Measurements from ENCODE around the gene IFIT3. TPM values are rescaled to one million over a fixed set of nuclear protein-coding genes. Genes with fewer than 3 reads are reported as not detected.

IFIT3 gene
- total and polyA plus RNA-seq, 7 donors, result 4.9 to 36.1 (median 9.4) TPM

DNA sequence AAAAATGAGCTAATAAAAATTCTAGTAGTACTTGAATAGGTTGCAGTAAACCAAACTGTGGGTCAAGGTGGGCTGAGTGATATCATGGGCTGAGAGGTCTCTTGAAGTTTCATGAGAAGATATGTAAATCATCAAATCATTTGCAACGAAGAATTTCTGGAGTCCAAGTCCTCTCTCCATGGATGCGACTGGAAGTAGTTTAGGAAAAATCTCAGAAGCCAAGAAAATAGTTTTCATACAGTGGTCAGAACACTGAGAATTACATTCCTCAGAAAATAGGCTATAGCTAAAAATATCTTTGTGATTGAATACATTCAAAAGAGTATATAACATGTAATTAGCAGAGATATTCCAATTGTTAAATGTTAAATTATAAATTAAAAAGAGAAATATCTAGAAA is 61.0 kb downstream of the IFIT3 start:
- no peaks in the 10 kb centered on the region for H3K9me3 ChIP-seq
- 75 to 85% methylated on average over 2 of the region's 2 CpGs for WGBS, 2 donors
- TF ChIP-seq, protein P1, sequence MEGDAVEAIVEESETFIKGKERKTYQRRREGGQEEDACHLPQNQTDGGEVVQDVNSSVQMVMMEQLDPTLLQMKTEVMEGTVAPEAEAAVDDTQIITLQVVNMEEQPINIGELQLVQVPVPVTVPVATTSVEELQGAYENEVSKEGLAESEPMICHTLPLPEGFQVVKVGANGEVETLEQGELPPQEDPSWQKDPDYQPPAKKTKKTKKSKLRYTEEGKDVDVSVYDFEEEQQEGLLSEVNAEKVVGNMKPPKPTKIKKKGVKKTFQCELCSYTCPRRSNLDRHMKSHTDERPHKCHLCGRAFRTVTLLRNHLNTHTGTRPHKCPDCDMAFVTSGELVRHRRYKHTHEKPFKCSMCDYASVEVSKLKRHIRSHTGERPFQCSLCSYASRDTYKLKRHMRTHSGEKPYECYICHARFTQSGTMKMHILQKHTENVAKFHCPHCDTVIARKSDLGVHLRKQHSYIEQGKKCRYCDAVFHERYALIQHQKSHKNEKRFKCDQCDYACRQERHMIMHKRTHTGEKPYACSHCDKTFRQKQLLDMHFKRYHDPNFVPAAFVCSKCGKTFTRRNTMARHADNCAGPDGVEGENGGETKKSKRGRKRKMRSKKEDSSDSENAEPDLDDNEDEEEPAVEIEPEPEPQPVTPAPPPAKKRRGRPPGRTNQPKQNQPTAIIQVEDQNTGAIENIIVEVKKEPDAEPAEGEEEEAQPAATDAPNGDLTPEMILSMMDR (IDR thresholded peaks at IDR 0.05), result no peak
- no peak for TF ChIP-seq POLR2A (IDR thresholded peaks at IDR 0.05)
- no peak for TF ChIP-seq EP300 (IDR thresholded peaks at IDR 0.05)
- TF ChIP-seq POLR2AphosphoS5 (IDR thresholded peaks at IDR 0.05), result no peak
- no peak for DNase-seq
- H3K36me3 ChIP-seq, result no peaks in the 10 kb centered on the region
- peak overlapping the region in 1 of 4 donors; percentile 19 for H3K27ac ChIP-seq
- H3K4me3 ChIP-seq, result no peak overlapping the region
- H3K27me3 ChIP-seq, result no peaks in the 10 kb centered on the region
- intact Hi-C loops (cut with DNase I), result no loop called here
- H3K4me1 ChIP-seq, result peaks cover 0 to 35% (median 31%) of the 10 kb centered on the region in 4 donors

DNA sequence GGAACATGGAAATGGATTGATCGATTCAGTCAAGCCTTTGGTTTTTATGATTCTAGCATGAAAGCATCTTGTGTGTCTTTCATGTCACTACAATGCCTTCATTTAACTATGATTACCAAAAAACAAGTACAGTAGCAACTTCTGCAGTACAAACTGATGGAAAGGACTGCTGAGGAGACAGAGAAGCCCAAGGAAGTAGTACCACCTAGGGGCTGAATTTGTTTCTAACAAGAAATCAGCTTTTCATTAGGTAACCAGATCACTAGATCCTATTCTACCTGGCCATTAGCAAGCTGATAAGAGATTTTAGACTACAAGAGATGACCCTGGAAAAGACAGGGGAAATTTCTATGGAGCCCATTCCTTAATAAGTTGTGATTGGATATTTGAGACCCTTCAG is 61.5 kb downstream of the IFIT3 start:
- 79 to 94% methylated on average over 1 of the region's 1 CpG for WGBS, 2 donors
- no peak for DNase-seq
- no peak for TF ChIP-seq POLR2AphosphoS5 (IDR thresholded peaks at IDR 0.05)
- TF ChIP-seq EP300 (IDR thresholded peaks at IDR 0.05), result no peak
- TF ChIP-seq, protein P1 (IDR thresholded peaks at IDR 0.05), result peak in 3 of 4 experiments; percentile 32 to 44 (median 36)
- Histone ChIP-seq H3K27ac (peak overlapping the region in 2 of 4 donors; percentile 16 to 19), H3K36me3 (no peaks in the 10 kb centered on the region), H3K27me3 (no peaks in the 10 kb centered on the region), H3K4me1 (peaks cover 0 to 39% (median 35%) of the 10 kb centered on the region in 4 donors), H3K9me3 (no peaks in the 10 kb centered on the region), H3K4me3 (no peak overlapping the region)
- intact Hi-C loops (cut with DNase I), result no loop called here

Other genes with a start within 250 kb of the IFIT3 start
- gene CH25H, start 120.7 kb upstream of the IFIT3 start, total RNA-seq, result 1 to 10 TPM in 3 of 4 donors, not detected in 1; 1.4 to 6.7 (median 2.1) TPM
- gene CH25H, start 120.7 kb upstream of the IFIT3 start, polyA plus RNA-seq, result 1 to 10 TPM in 1 of 3 donors, under 1 TPM in 1, not detected in 1; 0.60 to 3.2 TPM
- gene LIPA, start 76.2 kb upstream of the IFIT3 start, total RNA-seq, result 10 to 100 TPM; 23.1 to 35.7 (median 31.4) TPM
- gene LIPA, start 76.2 kb upstream of the IFIT3 start, polyA plus RNA-seq, result 100 to 1,000 TPM in 1 of 3 donors, 10 to 100 TPM in 2; 31.2 to 240 (median 37.6) TPM
- 1 to 10 TPM; 2.0 to 6.8 (median 3.2) TPM for gene IFIT2, start 26.0 kb upstream of the IFIT3 start, total RNA-seq
- 10 to 100 TPM in 1 of 3 donors, 1 to 10 TPM in 2; 3.9 to 13.9 (median 6.6) TPM for gene IFIT2, start 26.0 kb upstream of the IFIT3 start, polyA plus RNA-seq
- gene IFIT1B, start 50.1 kb downstream of the IFIT3 start, total RNA-seq, result not detected
- not detected for gene IFIT1B, start 50.1 kb downstream of the IFIT3 start, polyA plus RNA-seq
- 10 to 100 TPM; 11.8 to 33.5 (median 20.9) TPM for gene IFIT1, start 64.6 kb downstream of the IFIT3 start, total RNA-seq
- gene IFIT1, start 64.6 kb downstream of the IFIT3 start, polyA plus RNA-seq, result 10 to 100 TPM in 1 of 3 donors, 1 to 10 TPM in 2; 6.9 to 27.1 (median 7.2) TPM
- 10 to 100 TPM; 10.2 to 24.3 (median 19.3) TPM for gene IFIT5, start 86.6 kb downstream of the IFIT3 start, total RNA-seq
- 1 to 10 TPM; 5.3 to 9.6 (median 6.0) TPM for gene IFIT5, start 86.6 kb downstream of the IFIT3 start, polyA plus RNA-seq
- 1 to 10 TPM; 1.1 to 3.9 (median 2.2) TPM for gene SLC16A12, start 207.6 kb downstream of the IFIT3 start, total RNA-seq
- gene SLC16A12, start 207.6 kb downstream of the IFIT3 start, polyA plus RNA-seq, result under 1 TPM in 2 of 3 donors, not detected in 1; 0.13 to 0.23 TPM